H1 (cell line): ENCODE results near the gene TASP1. TPM values are rescaled to one million over a fixed set of nuclear protein-coding genes. Genes with fewer than 3 reads are reported as not detected.

Source experiments
- CTCF ChIA-PET: fragments of 300-600 bp; sonication (Branson Sonifier 250); formaldehyde crosslinking; loops from one replicate; lab custom pipeline; 2021; ENCODE audit not compliant: partially characterized antibody; lab: Charles Lee
- POLR2A ChIA-PET: fragments of 300-600 bp; sonication (Branson Sonifier 250); formaldehyde crosslinking; loops from one replicate; lab custom pipeline; 2021; ENCODE audit warnings: inconsistent platforms; ENCODE audit not compliant: partially characterized antibody; lab: Charles Lee
- DNase-seq, 2 experiments: peaks; one replicate each; pipeline versions ENCODE4 v3.0.0 to v3.0.0-alpha.2; 2010 to 2022; ENCODE audit warnings: low spot score in 2 of 2, low read depth in 1 of 2, mixed read lengths in 1 of 2
- FAIRE-seq: peaks from 2 replicates; lab custom pipeline; 2011; peaks lifted over from hg19 to GRCh38; lab: Jason Lieb, UNC
- H2AFZ ChIP-seq: 2 replicates; pipeline ENCODE4 v1.8.1; 2012; ENCODE audit warnings: low read length, inconsistent platforms
- H2AK5ac ChIP-seq: 2 replicates; pipeline ENCODE4 v1.6.1; 2013; ENCODE audit warnings: low read depth, low read length
- H2BK120ac ChIP-seq: replicated peaks from 2 replicates; pipeline ENCODE3; 2013; ENCODE audit warnings: low read depth, low read length, inconsistent platforms
- H2BK12ac ChIP-seq: 2 replicates; pipeline ENCODE4 v1.6.1; 2013; ENCODE audit warnings: low read depth, low read length
- H2BK15ac ChIP-seq: 2 replicates; pipeline ENCODE4 v1.6.1; 2013; ENCODE audit warnings: low read length
- H2BK20ac ChIP-seq: 2 replicates; pipeline ENCODE4 v1.6.1; 2013; ENCODE audit warnings: low read length
- H2BK5ac ChIP-seq: 2 replicates; pipeline ENCODE4 v1.6.1; 2013; ENCODE audit warnings: low read depth, low read length
- H3K14ac ChIP-seq: 2 replicates; pipeline ENCODE4 v1.6.1; 2013; ENCODE audit warnings: inconsistent platforms; ENCODE audit not compliant: insufficient read length
- H3K18ac ChIP-seq: 2 replicates; pipeline ENCODE4 v1.6.1; 2013; ENCODE audit warnings: low read length; ENCODE audit errors: extremely low read depth
- H3K23ac ChIP-seq: 2 replicates; pipeline ENCODE4 v1.6.1; 2013; ENCODE audit warnings: inconsistent platforms; ENCODE audit not compliant: insufficient read length
- H3K23me2 ChIP-seq: 2 replicates; pipeline ENCODE4 v1.6.1; 2013; ENCODE audit warnings: low read depth, low read length
- H3K27ac ChIP-seq: 2 replicates; pipeline ENCODE4 v1.6.1; 2011; ENCODE audit warnings: low read depth, low read length, inconsistent platforms
- H3K27me3 ChIP-seq, 4 experiments: replicated peaks in 1 of 4; 1 replicate in 1 of 4; 2 replicates in 3 of 4; pipeline versions ENCODE4 v1.6.1 to v1.8.1; 2011 to 2013; ENCODE audit warnings: low read length in 3 of 4, mild to moderate bottlenecking in 3 of 4, inconsistent platforms in 2 of 4, mixed read lengths in 2 of 4, moderate library complexity in 1 of 4; ENCODE audit not compliant: control insufficient read depth in 3 of 4, insufficient read depth in 3 of 4; ENCODE audit errors: extremely low read depth in 1 of 4
- H3K36me3 ChIP-seq, 4 experiments: 2 replicates each; pipeline versions ENCODE4 v1.6.1 to v1.8.1; 2011 to 2013; ENCODE audit warnings: mild to moderate bottlenecking in 4 of 4, low read length in 3 of 4, moderate library complexity in 2 of 4, control low read depth in 1 of 4, inconsistent platforms in 1 of 4; ENCODE audit not compliant: insufficient read depth in 4 of 4, control insufficient read depth in 2 of 4
- H3K4ac ChIP-seq: replicated peaks from 2 replicates; pipeline ENCODE3; 2013; ENCODE audit warnings: low read length, low read depth, mixed read lengths, inconsistent platforms; ENCODE audit not compliant: insufficient read length
- H3K4me1 ChIP-seq, 4 experiments: replicated peaks in 1 of 4; 1 replicate in 1 of 4; 2 replicates in 3 of 4; pipeline versions ENCODE4 v1.6.1 to v1.8.1; 2011 to 2013; ENCODE audit warnings: low read length in 3 of 4, inconsistent platforms in 2 of 4, mixed read lengths in 1 of 4; ENCODE audit not compliant: insufficient read depth in 4 of 4, control insufficient read depth in 3 of 4
- H3K4me2 ChIP-seq, 2 experiments: 2 replicates each; pipeline versions ENCODE4 v1.6.1 to v1.8.1; 2011 to 2013; ENCODE audit warnings: low read depth in 2 of 2, low read length in 2 of 2, control low read depth in 1 of 2, inconsistent platforms in 1 of 2, mild to moderate bottlenecking in 1 of 2; ENCODE audit not compliant: insufficient read depth in 1 of 2
- H3K4me3 ChIP-seq, 4 experiments: fragments of 200-600, 300-600 bp in 1 of 4; sonication (generic), shearing (Covaris generic), sonication (Bioruptor Twin) in 1 of 4; 2 replicates each; pipeline versions ENCODE4 v1.5.1 to v1.8.1; 2011 to 2016; ENCODE audit warnings: low read length in 4 of 4, low read depth in 3 of 4, control low read depth in 2 of 4, inconsistent platforms in 2 of 4, mild to moderate bottlenecking in 2 of 4, mixed read lengths in 1 of 4, moderate library complexity in 1 of 4; ENCODE audit not compliant: insufficient read depth in 2 of 4; ENCODE audit errors: extremely low read depth in 1 of 4
- H3K56ac ChIP-seq: replicated peaks from 2 replicates; pipeline ENCODE3; 2013; ENCODE audit warnings: low read depth, mild to moderate bottlenecking, mixed read lengths, low read length, inconsistent platforms; ENCODE audit not compliant: insufficient read length
- H3K79me1 ChIP-seq: 2 replicates; pipeline ENCODE4 v1.6.1; 2013; ENCODE audit warnings: low read depth, low read length, control low read depth
- H3K79me2 ChIP-seq, 2 experiments: 2 replicates each; pipeline versions ENCODE4 v1.6.1 to v1.8.1; 2012 to 2013; ENCODE audit warnings: low read length in 2 of 2, mild to moderate bottlenecking in 2 of 2, inconsistent platforms in 1 of 2; ENCODE audit not compliant: insufficient read depth in 2 of 2, control insufficient read depth in 1 of 2
- H3K9ac ChIP-seq, 4 experiments: replicated peaks in 1 of 4; 1 replicate in 1 of 4; 2 replicates in 3 of 4; pipeline versions ENCODE4 v1.6.1 to v1.8.1; 2011 to 2013; ENCODE audit warnings: low read depth in 3 of 4, low read length in 3 of 4, control low read depth in 2 of 4, mild to moderate bottlenecking in 2 of 4, moderate library complexity in 2 of 4, inconsistent platforms in 1 of 4; ENCODE audit errors: extremely low read depth in 1 of 4
- H3K9me3 ChIP-seq, 2 experiments: 2 replicates each; pipeline versions ENCODE4 v1.6.1 to v1.8.1; 2012 to 2013; ENCODE audit warnings: mild to moderate bottlenecking in 2 of 2, moderate library complexity in 2 of 2, control low read depth in 1 of 2, inconsistent platforms in 1 of 2, low read depth in 1 of 2, low read length in 1 of 2, mixed read lengths in 1 of 2; ENCODE audit not compliant: insufficient read depth in 2 of 2
- H4K20me1 ChIP-seq, 2 experiments: replicated peaks in 1 of 2; 2 replicates each; pipeline versions ENCODE3 to v1.8.1; 2011 to 2013; ENCODE audit warnings: inconsistent platforms in 2 of 2, low read length in 2 of 2, mild to moderate bottlenecking in 1 of 2; ENCODE audit not compliant: insufficient read depth in 2 of 2, control insufficient read depth in 1 of 2
- H4K5ac ChIP-seq: 2 replicates; pipeline ENCODE4 v1.6.1; 2013; ENCODE audit warnings: low read length, low read depth, mixed read lengths, inconsistent platforms; ENCODE audit not compliant: insufficient read length
- H4K8ac ChIP-seq: 2 replicates; pipeline ENCODE4 v1.8.0; 2013; ENCODE audit warnings: mild to moderate bottlenecking, moderate library complexity, low read length, inconsistent platforms; ENCODE audit not compliant: insufficient read depth; ENCODE audit errors: extremely low read depth
- H4K91ac ChIP-seq: replicated peaks from 2 replicates; pipeline ENCODE3; 2013; ENCODE audit warnings: low read length, mixed read lengths, inconsistent platforms; ENCODE audit not compliant: insufficient read length
- ASH2L ChIP-seq: fragments of 200-600, 300-600 bp; sonication (generic); IDR thresholded peaks from one replicate; pipeline ENCODE4 v1.7.1; 2017; ENCODE audit warnings: low read length
- ATF3 ChIP-seq: IDR thresholded peaks from 2 replicates; pipeline ENCODE4 v1.6.1; 2011; ENCODE audit warnings: low read depth, mild to moderate bottlenecking, low read length; ENCODE audit not compliant: insufficient read depth
- EGR1 ChIP-seq: IDR thresholded peaks from 2 replicates; pipeline ENCODE4 v1.6.1; 2011; ENCODE audit warnings: low read depth, low read length, borderline replicate concordance
- GABPA ChIP-seq: IDR thresholded peaks from 2 replicates; pipeline ENCODE4 v1.6.1; 2011; ENCODE audit warnings: mild to moderate bottlenecking, low read length, moderate library complexity, borderline replicate concordance; ENCODE audit not compliant: insufficient read depth
- HDAC2 ChIP-seq, 2 experiments: fragments of 300-600 bp in 1 of 2; sonication (generic) in 1 of 2; IDR thresholded peaks; 2 replicates each; pipeline ENCODE4 v1.6.1; 2011 to 2012; ENCODE audit warnings: low read depth in 2 of 2, low read length in 2 of 2, mild to moderate bottlenecking in 2 of 2, moderate library complexity in 2 of 2, borderline replicate concordance in 1 of 2, inconsistent platforms in 1 of 2
- KDM4A ChIP-seq: IDR thresholded peaks from one replicate; pipeline ENCODE4 v1.7.1; 2012; ENCODE audit warnings: low read depth, mild to moderate bottlenecking, moderate library complexity, low read length, inconsistent platforms; ENCODE audit not compliant: severe bottlenecking
- NANOG ChIP-seq: IDR thresholded peaks from 2 replicates; pipeline ENCODE4 v1.6.1; 2011; ENCODE audit warnings: low read length, low read depth, mild to moderate bottlenecking, inconsistent platforms; ENCODE audit not compliant: insufficient read depth, poor library complexity, severe bottlenecking
- PHF8 ChIP-seq: fragments of 200-600 bp; sonication (generic); conservative IDR thresholded peaks from 2 replicates; pipeline ENCODE4 v1.7.1; 2012; ENCODE audit warnings: low read depth, mild to moderate bottlenecking, inconsistent platforms, low read length, moderate library complexity
- POLR2AphosphoS5 ChIP-seq: IDR thresholded peaks from 2 replicates; pipeline ENCODE4 v1.6.1; 2011; ENCODE audit warnings: low read depth, low read length
- SIRT6 ChIP-seq: IDR thresholded peaks from one replicate; pipeline ENCODE4 v1.7.1; 2012; ENCODE audit warnings: low read length, inconsistent platforms
- TAF1 ChIP-seq: IDR thresholded peaks from 2 replicates; pipeline ENCODE4 v1.6.1; 2011; ENCODE audit warnings: mild to moderate bottlenecking, low read depth, low read length
- TEAD4 ChIP-seq: IDR thresholded peaks from 2 replicates; pipeline ENCODE4 v1.6.1; 2012; ENCODE audit warnings: low read depth, low read length, inconsistent platforms, mixed read lengths
- WGBS, 2 experiments: shearing (Covaris generic) in 1 of 2; methylation state at CpG; one replicate each; pipeline versions ENCODE4 v1.1.6 to v1.1.7; 2013 to 2015; ENCODE audit warnings: low lambda C conversion rate in 2 of 2, mixed read lengths in 2 of 2, inconsistent platforms in 1 of 2, low coverage in 1 of 2, missing lambda C conversion rate in 1 of 2; ENCODE audit not compliant: insufficient replicate concordance in 2 of 2, insufficient coverage in 1 of 2, insufficient read length in 1 of 2; ENCODE audit errors: extremely low coverage in 1 of 2, missing lambda C conversion rate in 1 of 2; 5-methylcytosine and 5-hydroxymethylcytosine counted together
- polyA plus RNA-seq, 7 experiments: library from polyadenylated mRNA; depleted of rRNA in 3 of 7; stranded (reverse) in 5 of 7; unstranded in 2 of 7; fragments of >200 nt in 5 of 7; fragments of 200-250 nt in 2 of 7; gene quantifications; 1 replicate in 5 of 7; 2 replicates in 1 of 7; 4 replicates in 1 of 7; pipeline versions ENCODE4 v1.2.1 to v1.2.3, GENCODE V29; 2011 to 2013; ENCODE audit warnings: missing spikeins in 2 of 7, mixed read lengths in 2 of 7
- total RNA-seq: library from RNA; stranded (reverse); fragmentation: NEBNext Ultra II Directional; extraction: Animal tissue kit (Norgen Biotek cat#: 25700); gene quantifications from 2 replicates; pipeline ENCODE4 v1.2.1, GENCODE V29; 2021

Gene TASP1
- total and polyA plus RNA-seq, 2 of the 8 experiments (the other 6 are each of a cell fraction or from before 2014, with no cell fraction given) = 4.5 to 10.9 TPM

- ChIA-PET CTCF (interaction anchor here (1.3 to 1.4 kb wide), 2 partner anchors 22 to 55 kb away, joined by 3 to 4 read pairs; no protein-coding TSS in a partner anchor), POLR2A (no interaction called here)
- no peak overlapping the region for H3K56ac ChIP-seq
- H2BK5ac ChIP-seq = no peak overlapping the region
- FAIRE-seq (no peak), DNase-seq (no peak)
- H3K27ac ChIP-seq = no peak overlapping the region
- H3K4ac ChIP-seq = no peak overlapping the region
- no peak overlapping the region for H2BK20ac ChIP-seq
- no peaks in the 10 kb centered on the region for H3K79me1 ChIP-seq
- H2BK120ac ChIP-seq = no peak overlapping the region
- no peaks in the 10 kb centered on the region; a peak in 1 of 7 replicates for H3K4me1 ChIP-seq
- no peak overlapping the region for H4K5ac ChIP-seq
- no peak overlapping the region for H3K23ac ChIP-seq
- H2AK5ac ChIP-seq = no peak overlapping the region
- H3K18ac ChIP-seq = no peak overlapping the region
- H4K8ac ChIP-seq = no peak overlapping the region
- 87% methylated on average over 7 of the region's 7 CpGs; no CpG with 5 or more reads in 1 of the 2 experiments for WGBS, 2 experiments
- H2BK12ac ChIP-seq = no peak overlapping the region
- no peak overlapping the region for H3K4me2 ChIP-seq
- no peaks in the 10 kb centered on the region for H3K79me2 ChIP-seq
- H2BK15ac ChIP-seq = no peak overlapping the region
- no peaks in the 10 kb centered on the region for H3K23me2 ChIP-seq
- H3K36me3 ChIP-seq = no peaks in the 10 kb centered on the region
- no peak overlapping the region for H3K14ac ChIP-seq
- no peak overlapping the region for H3K9ac ChIP-seq
- H4K91ac ChIP-seq = no peak overlapping the region
- H4K20me1 ChIP-seq = no peaks in the 10 kb centered on the region
- no peaks in the 10 kb centered on the region for H3K27me3 ChIP-seq
- 0 out of 2 replicates have a peak overlapping the region, but pooled peaks have one; percentile 1 for H2AFZ ChIP-seq
- no peaks in the 10 kb centered on the region for H3K9me3 ChIP-seq
- no peak overlapping the region for H3K4me3 ChIP-seq
- TF ChIP-seq POLR2AphosphoS5 (no peak), GABPA (no peak), ASH2L (no peak), ATF3 (no peak), HDAC2 (IDR thresholded peaks at IDR 0.05; ENCODE audit: borderline replicate concordance in 1 of 2, low read depth in 2 of 2, low read length in 2 of 2) (no peak), TEAD4 (no peak), KDM4A (no peak), EGR1 (no peak), NANOG (no peak), TAF1 (no peak), PHF8 (no peak), SIRT6 (no peak)
Measured at GRCh38 chr20:13665709-13666395, 27.1 kb upstream of the TASP1 start.
